ENCODE measurements around the gene PAXX.
"Not testable (repeated sequence)": the region's sequence is repeated elsewhere in the genome, so short reads cannot be mapped to it uniquely, and the experiment has no call there.

Gene PAXX

DNA sequence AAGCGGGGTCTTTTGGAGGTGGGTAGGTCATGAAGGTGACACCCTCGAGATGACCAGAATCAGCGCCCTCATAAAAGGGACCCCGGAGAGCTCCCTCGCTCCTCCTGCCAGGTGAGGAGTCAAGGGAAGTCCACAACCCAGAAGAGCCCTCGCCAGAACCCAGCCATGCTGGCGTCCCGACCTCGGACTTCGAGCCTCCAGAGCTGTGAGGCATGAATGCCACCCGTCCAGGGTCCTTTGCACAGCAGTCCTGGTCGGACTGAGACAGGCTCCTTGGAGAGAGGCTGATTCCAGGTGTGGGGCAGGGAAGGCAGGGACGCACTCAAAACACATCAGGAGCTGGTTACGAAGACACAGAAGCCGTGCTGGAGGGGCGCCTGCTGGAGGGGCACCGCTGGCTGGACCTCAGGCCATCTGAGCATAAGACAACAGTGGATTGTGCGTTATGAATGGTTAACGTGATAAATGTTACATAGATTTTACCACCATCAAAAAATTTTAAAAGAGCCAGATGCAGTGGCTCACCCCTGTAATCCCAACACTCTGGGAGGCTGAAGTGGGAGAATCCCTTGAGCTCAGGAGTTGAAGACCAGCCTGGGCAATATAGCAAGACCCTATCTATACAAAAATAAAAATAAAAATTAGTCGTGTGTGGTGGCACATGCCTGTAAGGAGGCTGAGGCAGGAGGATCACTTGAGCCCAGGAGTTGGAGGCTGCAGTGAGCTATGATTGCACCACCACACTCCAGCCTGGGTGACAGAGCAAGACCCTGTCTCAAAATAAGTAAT lies 9.8 kb downstream of the PAXX start:
- TF ChIP-seq, protein P1, sequence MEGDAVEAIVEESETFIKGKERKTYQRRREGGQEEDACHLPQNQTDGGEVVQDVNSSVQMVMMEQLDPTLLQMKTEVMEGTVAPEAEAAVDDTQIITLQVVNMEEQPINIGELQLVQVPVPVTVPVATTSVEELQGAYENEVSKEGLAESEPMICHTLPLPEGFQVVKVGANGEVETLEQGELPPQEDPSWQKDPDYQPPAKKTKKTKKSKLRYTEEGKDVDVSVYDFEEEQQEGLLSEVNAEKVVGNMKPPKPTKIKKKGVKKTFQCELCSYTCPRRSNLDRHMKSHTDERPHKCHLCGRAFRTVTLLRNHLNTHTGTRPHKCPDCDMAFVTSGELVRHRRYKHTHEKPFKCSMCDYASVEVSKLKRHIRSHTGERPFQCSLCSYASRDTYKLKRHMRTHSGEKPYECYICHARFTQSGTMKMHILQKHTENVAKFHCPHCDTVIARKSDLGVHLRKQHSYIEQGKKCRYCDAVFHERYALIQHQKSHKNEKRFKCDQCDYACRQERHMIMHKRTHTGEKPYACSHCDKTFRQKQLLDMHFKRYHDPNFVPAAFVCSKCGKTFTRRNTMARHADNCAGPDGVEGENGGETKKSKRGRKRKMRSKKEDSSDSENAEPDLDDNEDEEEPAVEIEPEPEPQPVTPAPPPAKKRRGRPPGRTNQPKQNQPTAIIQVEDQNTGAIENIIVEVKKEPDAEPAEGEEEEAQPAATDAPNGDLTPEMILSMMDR (IDR thresholded peaks at IDR 0.05; ENCODE audit: low read depth, low read length) = no peak
- DNase-seq (ENCODE audit: low read depth in 2 of 2) = no peak

DNA sequence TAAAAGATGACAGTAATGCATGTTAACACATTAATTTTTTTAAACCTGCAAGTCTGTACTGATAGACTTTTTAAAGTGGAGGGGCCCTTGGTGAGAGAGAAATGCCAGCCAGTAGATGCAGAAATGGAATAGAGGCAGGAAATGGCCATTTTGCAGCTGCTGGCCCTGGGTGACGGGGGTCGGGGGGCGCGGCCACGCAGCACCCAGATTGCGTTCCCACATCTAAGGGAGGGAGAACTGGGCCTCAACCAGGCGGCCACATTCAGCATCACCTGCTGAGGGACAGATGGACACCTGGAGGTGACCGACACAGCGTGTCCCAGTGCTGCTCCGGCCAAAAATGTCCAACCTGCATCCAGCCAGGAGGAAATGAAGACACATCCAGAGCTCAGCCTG lies 10.4 kb downstream of the PAXX start:
- DNase-seq (ENCODE audit: low read depth in 2 of 2) = no peak
- TF ChIP-seq, protein P1 (IDR thresholded peaks at IDR 0.05; ENCODE audit: low read depth, low read length) = no peak

More for the DNA sequence above, 9.8 kb downstream of the PAXX start:
- no peak overlapping the region for H3K4me3 ChIP-seq (replicated peaks in 1 of 2; ENCODE audit: low read depth in 2 of 2, low read length in 2 of 2)

GRCh38 chr9:137004285-137004684 lies 12.1 kb downstream of the PAXX start:
- not testable (repeated sequence) for DNase-seq (ENCODE audit: low read depth in 2 of 2)
- TF ChIP-seq, protein P1 (IDR thresholded peaks at IDR 0.05; ENCODE audit: low read depth, low read length) = peak; percentile 27

More for the DNA sequence above, 10.4 kb downstream of the PAXX start:
- no peak overlapping the region for H3K4me3 ChIP-seq (replicated peaks in 1 of 2; ENCODE audit: low read depth in 2 of 2, low read length in 2 of 2)

GRCh38 chr9:137006116-137007003 lies 14.1 kb downstream of the PAXX start:
- TF ChIP-seq, protein P1 (IDR thresholded peaks at IDR 0.05; ENCODE audit: low read depth, low read length) = no peak
- DNase-seq (ENCODE audit: low read depth in 2 of 2) = no peak
- no peak overlapping the region for H3K4me3 ChIP-seq (replicated peaks in 1 of 2; ENCODE audit: low read depth in 2 of 2, low read length in 2 of 2)

More at GRCh38 chr9:137004285-137004684, 12.1 kb downstream of the PAXX start:
- not testable (repeated sequence) for H3K4me3 ChIP-seq (replicated peaks in 1 of 2; ENCODE audit: low read depth in 2 of 2, low read length in 2 of 2)

DNA sequence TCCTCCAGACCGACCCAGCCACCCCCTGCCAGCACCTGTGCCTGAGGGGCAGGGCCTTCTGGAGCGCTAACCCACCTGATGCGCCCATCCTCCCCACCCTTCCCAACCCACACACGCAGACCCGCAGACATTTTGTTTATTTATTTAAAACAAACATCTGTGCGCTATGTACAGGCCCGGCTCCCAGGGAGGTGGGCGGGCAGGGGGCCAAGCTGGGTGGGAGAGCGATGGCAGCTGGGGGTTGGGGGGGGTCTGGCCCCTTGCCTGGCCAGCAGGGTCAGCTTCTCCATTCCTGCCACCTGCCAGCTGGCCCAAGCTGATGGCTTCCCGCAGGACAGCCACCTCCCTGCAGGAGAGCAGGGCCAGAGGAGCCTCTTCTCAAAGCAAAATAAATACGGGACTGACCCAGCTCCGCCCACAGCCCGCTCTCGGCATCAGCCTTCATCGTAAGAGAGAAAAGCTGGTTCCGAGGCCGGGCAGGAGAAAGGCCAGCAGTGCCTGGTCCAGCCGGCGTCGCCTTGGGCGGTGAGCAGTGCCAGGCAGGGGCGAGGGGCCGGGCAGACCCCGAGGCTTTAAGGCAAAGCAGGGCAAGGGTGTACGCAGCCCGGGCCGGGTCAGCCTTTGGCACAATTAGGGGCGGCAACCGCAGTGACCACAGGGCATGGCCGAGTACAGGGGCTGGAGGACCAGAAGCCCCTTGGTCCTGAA lies 15.0 kb downstream of the PAXX start:
- no peak overlapping the region for H3K4me3 ChIP-seq (replicated peaks in 1 of 2; ENCODE audit: low read depth in 2 of 2, low read length in 2 of 2)
- DNase-seq (ENCODE audit: low read depth in 2 of 2) = no peak
- TF ChIP-seq, protein P1 (IDR thresholded peaks at IDR 0.05; ENCODE audit: low read depth, low read length) = no peak

DNA sequence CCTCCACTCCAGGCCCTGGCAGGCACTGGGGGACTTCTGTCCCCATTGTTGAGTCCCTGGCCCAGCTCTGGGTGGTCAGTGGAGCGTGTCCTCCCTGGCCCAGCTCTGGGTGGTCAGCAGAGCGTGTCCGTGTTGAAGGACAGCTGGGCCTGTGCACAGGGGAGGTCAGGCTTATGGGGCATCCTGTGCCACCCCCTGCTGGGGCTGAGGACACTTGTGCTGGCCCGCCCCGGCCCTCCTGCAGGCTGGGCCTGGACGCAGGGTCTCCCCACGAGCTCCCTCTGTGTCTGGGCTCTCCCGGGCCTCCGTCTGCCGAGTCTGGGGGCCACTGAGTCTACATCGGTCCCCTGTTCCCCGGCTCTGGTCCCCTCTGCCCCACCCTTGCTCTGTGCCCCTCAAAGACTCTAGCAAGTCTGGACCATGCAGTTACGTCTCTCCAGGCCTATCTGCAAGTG lies 15.6 kb downstream of the PAXX start:
- no peak for DNase-seq (ENCODE audit: low read depth in 2 of 2)
- H3K4me3 ChIP-seq (replicated peaks in 1 of 2; ENCODE audit: low read depth in 2 of 2, low read length in 2 of 2) = no peak overlapping the region
- TF ChIP-seq, protein P1 (IDR thresholded peaks at IDR 0.05; ENCODE audit: low read depth, low read length) = no peak

Measured in cardiac fibroblast (primary cell).